NB4 (cell line): ENCODE data around the gene MINDY4.

ENCODE experiments used
- CTCF ChIP-seq: IDR thresholded peaks from one replicate; pipeline ENCODE4 v1.5.1; 2012; ENCODE audit warnings: low read depth, low read length
- MAX ChIP-seq: IDR thresholded peaks from 2 replicates; pipeline ENCODE4 v1.6.1; 2011; ENCODE audit warnings: low read depth, low read length
- MYC ChIP-seq: IDR thresholded peaks from 2 replicates; pipeline ENCODE4 v1.6.1; 2011; ENCODE audit warnings: low read depth, low read length
- POLR2A ChIP-seq: IDR thresholded peaks from 2 replicates; pipeline ENCODE4 v1.6.1; 2011; ENCODE audit warnings: mild to moderate bottlenecking; ENCODE audit not compliant: insufficient read length; ENCODE audit errors: extremely low read depth

- no peak for TF ChIP-seq CTCF
- TF ChIP-seq POLR2A = no peak
- no peak for TF ChIP-seq MYC
- no peak for TF ChIP-seq MAX
Observed at GRCh38 chr7:30859940-30860496, 88.8 kb downstream of the MINDY4 start.
